Karpas-422 (cell line): ENCODE data around the gene ACTR1B. TPM values are rescaled to one million over a fixed set of nuclear protein-coding genes. Genes with fewer than 3 reads are reported as not detected.
"Not testable (repeated sequence)": the region's sequence is repeated elsewhere in the genome, so short reads cannot be mapped to it uniquely, and the experiment has no call there.

Source experiments
- DNase-seq: peaks from one replicate; pipeline ENCODE4 v3.0.0-alpha.2; 2015
- H2AFZ ChIP-seq: fragments of 200-600 bp; sonication (generic); 2 replicates; pipeline ENCODE4 v1.6.1; 2014; ENCODE audit warnings: antibody characterized with exemption, low read length, mixed read lengths
- H3K27ac ChIP-seq: fragments of 200-600 bp; sonication (generic); 2 replicates; pipeline ENCODE4 v1.5.1; 2014; ENCODE audit warnings: mild to moderate bottlenecking, low read length, moderate library complexity
- H3K27me3 ChIP-seq: fragments of 200-600 bp; sonication (generic); 2 replicates; pipeline ENCODE4 v1.6.1; 2014; ENCODE audit warnings: low read length, mixed read lengths
- H3K36me3 ChIP-seq: fragments of 200-600 bp; sonication (generic); 2 replicates; pipeline ENCODE4 v1.6.1; 2014; ENCODE audit warnings: low read length, mixed read lengths; ENCODE audit not compliant: insufficient read depth
- H3K4me1 ChIP-seq: fragments of 200-600 bp; sonication (generic); 2 replicates; pipeline ENCODE4 v1.6.1; 2014; ENCODE audit warnings: mild to moderate bottlenecking, low read length, mixed read lengths
- H3K4me2 ChIP-seq: fragments of 200-600 bp; sonication (generic); 2 replicates; pipeline ENCODE4 v1.6.1; 2014; ENCODE audit warnings: low read length, low read depth, mild to moderate bottlenecking; ENCODE audit not compliant: poor library complexity, severe bottlenecking
- H3K4me3 ChIP-seq: fragments of 200-600 bp; sonication (generic); 2 replicates; pipeline ENCODE4 v1.5.1; 2014; ENCODE audit warnings: mild to moderate bottlenecking, antibody characterized with exemption, low read length, mixed read lengths
- H3K79me2 ChIP-seq: fragments of 200-600 bp; sonication (generic); 2 replicates; pipeline ENCODE4 v1.6.1; 2014; ENCODE audit warnings: mild to moderate bottlenecking, low read length, mixed read lengths
- H3K9ac ChIP-seq: fragments of 200-600 bp; sonication (generic); 2 replicates; pipeline ENCODE4 v1.6.0; 2014; ENCODE audit warnings: low read length
- H3K9me2 ChIP-seq: fragments of 200-600 bp; sonication (generic), shearing (Covaris generic); replicated peaks from 2 replicates; pipeline ENCODE4 v1.6.0; 2014; ENCODE audit warnings: mild to moderate bottlenecking, low read length, moderate library complexity; ENCODE audit not compliant: insufficient read depth
- H3K9me3 ChIP-seq: fragments of 300-700, 200-600 bp; sonication (generic); 2 replicates; pipeline ENCODE4 v1.6.1; 2014; ENCODE audit warnings: low read length, mixed read lengths
- H4K20me1 ChIP-seq: fragments of 200-600 bp; sonication (generic); 2 replicates; pipeline ENCODE4 v1.6.1; 2014; ENCODE audit warnings: mild to moderate bottlenecking, antibody characterized with exemption, low read length, low read depth; ENCODE audit not compliant: insufficient read depth
- total RNA-seq: library from RNA; depleted of rRNA; stranded (reverse); fragments of >200 nt; shearing (Covaris generic); gene quantifications from 2 replicates; pipeline ENCODE4 v1.2.3, GENCODE V29; 2014; ENCODE audit warnings: low replicate concordance

Gene ACTR1B
- total RNA-seq, 1 experiment from 2014 or later = 32.1 TPM

DNA sequence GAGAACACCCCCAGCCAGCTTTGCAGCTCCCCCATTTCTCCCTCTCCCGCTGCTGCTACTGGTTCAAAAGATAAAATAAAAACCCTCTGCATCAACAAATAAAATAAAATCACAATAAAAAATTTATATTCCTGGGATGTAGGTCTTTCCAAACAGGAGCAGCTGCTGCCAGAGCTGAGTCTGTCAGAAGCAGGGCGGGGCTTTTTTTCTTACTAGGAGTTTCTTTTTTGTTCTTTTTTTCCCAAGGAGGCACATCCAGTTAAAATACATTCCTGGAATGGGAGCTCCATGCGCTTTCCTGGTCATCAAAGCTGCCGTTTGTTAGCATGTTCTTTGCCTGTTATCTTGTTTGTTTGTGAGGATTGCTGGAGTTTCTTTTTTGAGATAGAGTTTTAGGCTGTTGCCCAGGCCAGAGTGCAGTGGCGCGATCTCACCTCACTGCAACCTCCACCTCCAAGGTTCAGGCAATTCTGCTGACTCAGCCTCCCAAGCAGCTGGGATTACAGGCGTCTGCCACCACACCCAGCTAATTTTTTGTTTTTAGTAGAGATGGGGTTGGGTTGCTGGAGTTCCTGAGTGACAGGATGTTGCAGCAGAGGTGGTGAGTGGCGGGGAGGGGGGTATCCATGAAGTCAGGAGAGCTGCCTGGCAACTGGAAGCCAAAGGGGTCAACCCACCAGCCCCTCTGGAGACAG lies 38.3 kb downstream of the ACTR1B start:
- H3K9me2 ChIP-seq, H3K27ac ChIP-seq, H3K79me2 ChIP-seq, H3K4me1 ChIP-seq, DNase-seq, H3K27me3 ChIP-seq, H2AFZ ChIP-seq, H3K9ac ChIP-seq, H4K20me1 ChIP-seq, H3K4me2 ChIP-seq, H3K36me3 ChIP-seq, H3K9me3 ChIP-seq, H3K4me3 ChIP-seq: not testable (repeated sequence)

DNA sequence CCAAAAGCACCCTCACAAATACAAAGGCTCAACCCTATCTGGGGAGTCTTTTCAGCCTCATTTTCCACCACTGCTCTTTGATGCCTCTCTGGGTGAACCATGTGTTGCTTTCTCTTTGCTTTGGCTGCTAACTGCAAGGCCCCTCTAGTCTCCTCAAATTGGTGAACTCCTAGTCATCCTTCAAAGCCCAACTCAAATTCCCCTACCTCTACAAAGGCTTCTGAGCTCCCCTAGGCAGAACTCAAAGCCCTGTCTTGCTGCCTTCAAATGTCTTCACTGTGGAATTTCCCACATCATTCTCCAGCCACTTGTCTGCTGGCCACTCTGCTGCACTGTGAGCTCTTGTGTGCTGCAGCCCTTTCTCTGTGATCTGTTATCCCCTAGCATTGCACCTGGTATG lies 40.9 kb downstream of the ACTR1B start:
- not testable (repeated sequence) for H3K27ac ChIP-seq, H3K4me2 ChIP-seq, H3K9me2 ChIP-seq, H3K36me3 ChIP-seq, H3K4me1 ChIP-seq, H4K20me1 ChIP-seq, H2AFZ ChIP-seq, H3K79me2 ChIP-seq, H3K9ac ChIP-seq, DNase-seq, H3K27me3 ChIP-seq, H3K9me3 ChIP-seq, H3K4me3 ChIP-seq

DNA sequence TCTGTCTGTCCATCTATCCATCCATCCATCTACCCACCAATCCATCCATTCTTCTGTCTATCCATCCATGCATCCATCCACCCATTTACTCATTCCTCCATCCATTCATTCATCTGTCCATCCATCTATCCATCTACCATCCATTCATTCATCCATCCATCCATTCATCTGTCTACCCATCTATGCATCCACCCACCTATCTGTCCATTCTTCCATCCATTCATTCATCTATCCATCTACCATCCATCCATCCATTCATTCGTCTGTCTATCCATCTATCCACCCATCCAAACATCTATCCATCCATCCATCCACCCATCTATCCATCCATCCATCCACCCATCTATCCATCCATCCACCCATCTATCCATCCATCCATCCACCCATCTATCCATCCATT lies 43.4 kb downstream of the ACTR1B start:
- H3K79me2 ChIP-seq, H3K4me2 ChIP-seq, H3K9me3 ChIP-seq, DNase-seq, H2AFZ ChIP-seq, H4K20me1 ChIP-seq, H3K4me1 ChIP-seq, H3K36me3 ChIP-seq, H3K9me2 ChIP-seq, H3K27ac ChIP-seq, H3K4me3 ChIP-seq, H3K27me3 ChIP-seq, H3K9ac ChIP-seq: not testable (repeated sequence)

DNA sequence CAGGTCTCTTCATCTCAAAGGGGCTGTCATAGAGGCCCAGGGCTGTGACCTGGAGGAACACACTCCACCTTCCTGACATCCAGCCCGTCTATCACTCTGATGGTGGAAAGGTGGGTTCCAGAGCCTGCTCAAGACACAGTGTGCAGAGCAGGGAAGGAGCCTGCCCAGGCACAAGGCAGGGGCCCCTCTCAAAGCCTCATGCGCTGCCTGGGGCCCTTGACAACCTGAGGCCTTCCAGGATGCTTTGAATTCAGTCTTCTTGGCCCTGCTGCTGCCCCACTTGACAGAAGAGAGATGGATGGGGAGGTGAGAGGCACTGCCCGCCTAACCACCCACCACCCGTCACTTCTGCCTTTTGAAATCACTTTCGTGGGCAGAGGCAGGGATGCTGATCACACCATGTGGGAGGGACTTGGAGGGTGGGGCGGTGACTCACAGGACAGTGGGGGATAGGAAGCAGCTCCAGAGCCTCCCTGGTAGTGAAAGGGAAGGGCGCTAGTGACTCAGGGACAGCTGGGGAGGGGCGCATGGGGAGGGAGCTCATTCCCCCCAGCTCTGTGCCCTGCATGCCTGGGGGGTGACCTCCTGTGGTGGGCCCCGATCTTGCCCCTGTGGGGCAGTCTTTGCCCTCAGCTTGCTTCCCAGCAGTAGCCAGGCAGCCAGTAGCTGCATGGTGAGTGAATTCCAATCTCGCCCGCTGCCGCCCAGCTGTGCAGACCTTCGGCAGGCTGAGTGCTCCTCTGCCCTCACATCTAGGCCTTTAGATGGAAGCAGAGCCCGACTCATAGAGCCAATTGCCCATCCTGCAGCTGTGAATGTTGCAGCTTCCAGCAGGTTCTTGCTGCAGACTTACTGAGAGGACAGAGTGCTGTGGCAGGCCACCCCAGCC lies 44.7 kb downstream of the ACTR1B start:
- not testable (repeated sequence) for H3K9me3 ChIP-seq, H3K36me3 ChIP-seq, H2AFZ ChIP-seq, H3K9ac ChIP-seq, H3K4me2 ChIP-seq, DNase-seq, H3K4me3 ChIP-seq, H3K27ac ChIP-seq, H3K9me2 ChIP-seq, H3K27me3 ChIP-seq, H4K20me1 ChIP-seq, H3K4me1 ChIP-seq, H3K79me2 ChIP-seq

DNA sequence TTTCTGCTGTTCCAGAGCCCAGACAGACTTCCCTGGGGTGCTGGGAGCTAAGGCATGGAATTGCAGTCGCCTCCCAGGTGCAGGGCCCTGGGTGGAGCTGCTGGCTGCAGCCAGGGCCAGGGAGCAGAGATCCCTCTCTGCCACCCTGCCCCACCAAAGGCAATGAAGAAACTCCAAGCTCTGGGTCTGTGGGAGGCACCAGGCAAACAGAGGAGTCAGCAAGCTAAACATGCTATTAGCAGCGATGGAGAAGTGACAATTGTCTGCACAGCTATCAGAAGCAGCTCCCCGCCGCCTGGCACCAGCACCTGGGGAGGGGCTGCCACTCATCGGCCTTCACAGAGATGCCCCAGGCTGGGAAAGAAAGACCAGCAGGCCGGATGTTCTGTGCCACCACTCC lies 45.9 kb downstream of the ACTR1B start:
- Histone ChIP-seq H3K27me3 (no peaks in the 10 kb centered on the region), H2AFZ (no peak overlapping the region), H3K9me3 (no peaks in the 10 kb centered on the region), H3K9me2 (no peaks in the 10 kb centered on the region), H3K4me2 (no peak overlapping the region), H3K4me3 (no peak overlapping the region), H3K27ac (no peak overlapping the region), H3K4me1 (no peaks in the 10 kb centered on the region), H3K9ac (no peak overlapping the region), H4K20me1 (no peaks in the 10 kb centered on the region), H3K36me3 (no peaks in the 10 kb centered on the region), H3K79me2 (no peaks in the 10 kb centered on the region)
- no peak for DNase-seq

DNA sequence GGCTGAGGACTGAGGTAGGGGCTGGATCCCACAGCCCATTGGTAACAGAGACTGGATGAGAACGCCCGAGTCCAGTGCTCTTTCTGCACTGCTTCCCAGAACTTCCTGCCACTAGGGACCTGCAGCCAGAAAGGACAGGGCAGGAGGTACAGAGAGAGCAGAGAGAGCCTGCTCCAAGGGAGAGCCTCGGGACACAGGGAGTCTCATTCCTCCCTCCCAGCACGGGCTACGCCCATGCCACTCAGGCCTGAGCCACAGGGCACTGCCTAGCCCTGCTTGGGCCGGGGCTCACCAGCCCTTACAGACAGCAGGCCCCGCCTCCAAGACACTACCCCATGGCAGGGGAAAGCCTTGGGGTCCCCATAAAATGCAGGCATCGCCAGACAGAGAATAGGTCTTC lies 48.1 kb downstream of the ACTR1B start:
- not testable (repeated sequence) for DNase-seq, H3K4me3 ChIP-seq, H3K36me3 ChIP-seq, H2AFZ ChIP-seq, H3K9me2 ChIP-seq, H3K4me2 ChIP-seq, H3K27me3 ChIP-seq, H3K4me1 ChIP-seq, H3K79me2 ChIP-seq, H3K9me3 ChIP-seq, H3K9ac ChIP-seq, H4K20me1 ChIP-seq, H3K27ac ChIP-seq

DNA sequence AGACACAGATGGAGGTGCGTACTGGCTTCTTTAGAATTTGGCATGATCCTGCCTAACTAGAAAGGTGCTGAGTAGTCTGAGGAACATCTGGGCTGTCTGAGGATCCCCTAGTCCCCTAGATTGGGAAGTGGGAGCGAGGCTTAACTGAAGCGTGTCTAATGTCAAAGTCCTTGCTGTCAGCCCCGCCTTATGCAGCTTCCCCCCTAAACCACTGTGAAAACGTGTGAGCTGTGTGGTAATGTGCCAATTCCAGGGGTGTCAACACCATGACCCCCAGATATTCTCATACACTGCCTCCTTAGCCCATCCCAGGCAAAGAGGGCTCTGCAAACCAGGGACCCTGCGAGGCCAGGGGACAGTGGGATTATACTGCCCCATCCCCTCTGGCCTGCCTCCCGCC lies 51.9 kb downstream of the ACTR1B start:
- not testable (repeated sequence) for H3K4me1 ChIP-seq, H3K4me3 ChIP-seq

DNA sequence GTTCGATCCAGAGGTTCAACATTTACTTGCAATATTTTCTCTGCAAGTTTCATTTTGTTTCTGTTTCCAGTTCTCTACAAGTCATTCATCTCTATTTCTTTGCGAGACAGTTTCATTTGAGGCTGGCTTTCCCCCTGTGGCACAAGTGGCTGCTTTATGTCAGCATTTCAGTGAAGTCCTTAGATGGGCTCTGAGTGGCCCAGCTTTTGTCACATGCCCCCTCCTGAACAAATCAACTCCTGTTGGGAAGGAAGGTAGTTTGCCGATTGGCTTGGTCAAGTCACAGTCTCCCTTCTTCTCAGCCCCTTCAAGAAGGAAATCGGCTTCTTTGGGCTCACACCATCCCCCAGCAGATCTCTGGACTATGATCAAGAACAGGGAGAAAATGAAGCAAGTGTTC lies 55.1 kb downstream of the ACTR1B start:
- not testable (repeated sequence) for H3K4me3 ChIP-seq, H3K27me3 ChIP-seq, DNase-seq, H3K9me3 ChIP-seq, H3K4me1 ChIP-seq, H3K9ac ChIP-seq, H4K20me1 ChIP-seq, H3K36me3 ChIP-seq, H3K79me2 ChIP-seq, H3K9me2 ChIP-seq, H3K27ac ChIP-seq, H2AFZ ChIP-seq, H3K4me2 ChIP-seq

More for the DNA sequence above, 51.9 kb downstream of the ACTR1B start:
- H3K79me2 ChIP-seq, H3K9me3 ChIP-seq, H3K36me3 ChIP-seq, H2AFZ ChIP-seq, H3K27me3 ChIP-seq, H3K27ac ChIP-seq, H3K9me2 ChIP-seq, H3K4me2 ChIP-seq, H3K9ac ChIP-seq, DNase-seq, H4K20me1 ChIP-seq: not testable (repeated sequence)
